Activated naive CD4-positive, alpha-beta T cell treated with anti-CD3 and anti-CD28 coated beads, Interleukin-2, amount 10 ng/mL, durations not matched to agents 7 days and 5 days (primary cell): Measurements from ENCODE around the gene ZNF275.
A peak's percentile ranks its signal among the peaks of the same experiment; 100 is the strongest.

Source experiments
- CTCF ChIA-PET: fragments of 350-600 bp; sonication (Branson Sonifier 250); formaldehyde crosslinking; loops from one replicate; lab custom pipeline; 2021; ENCODE audit warnings: antibody characterized with exemption; lab: Charles Lee
- DNase-seq: peaks from one replicate; pipeline ENCODE4 v3.0.0-alpha.2; 2020
- H3K27ac Mint-ChIP-seq: one replicate; pipeline ENCODE4 v1.8.0; 2021; ENCODE audit warnings: mild to moderate bottlenecking, moderate library complexity, mixed read lengths
- H3K27me3 Mint-ChIP-seq: one replicate; pipeline ENCODE4 v1.8.0; 2021; ENCODE audit warnings: mild to moderate bottlenecking, mixed read lengths
- H3K36me3 Mint-ChIP-seq: one replicate; pipeline ENCODE4 v1.8.0; 2021; ENCODE audit warnings: mixed read lengths
- H3K4me1 Mint-ChIP-seq: one replicate; pipeline ENCODE4 v1.8.0; 2021; ENCODE audit warnings: mixed read lengths
- H3K4me3 Mint-ChIP-seq: one replicate; pipeline ENCODE4 v1.8.0; 2021; ENCODE audit warnings: mild to moderate bottlenecking, moderate library complexity, mixed read lengths
- H3K9me3 Mint-ChIP-seq: one replicate; pipeline ENCODE4 v1.8.0; 2021; ENCODE audit warnings: mixed read lengths

The ZNF275 gene

GRCh38 chrX:153396320-153397195 is 62.6 kb downstream of the ZNF275 start:
- Mint-ChIP-seq H3K9me3 (no peaks in the 10 kb centered on the region), H3K27me3 (peaks cover 11% of the 10 kb centered on the region), H3K36me3 (no peaks in the 10 kb centered on the region), H3K4me3 (no peak overlapping the region), H3K27ac (no peak overlapping the region), H3K4me1 (peaks cover 22% of the 10 kb centered on the region)
- DNase-seq = no peak
- CTCF ChIA-PET = interaction anchor here (0.6 kb wide), 1 partner anchor 10 kb away, joined by 3 read pairs; no protein-coding TSS in a partner anchor

- no peak overlapping the region for H3K4me3 Mint-ChIP-seq
- no peak overlapping the region for H3K27ac Mint-ChIP-seq
- peaks cover 22% of the 10 kb centered on the region for H3K4me1 Mint-ChIP-seq
- no peak for DNase-seq
- CTCF ChIA-PET = no interaction called here
- H3K9me3 Mint-ChIP-seq = no peaks in the 10 kb centered on the region
- H3K27me3 Mint-ChIP-seq = peaks cover 13% of the 10 kb centered on the region
- H3K36me3 Mint-ChIP-seq = no peaks in the 10 kb centered on the region
Measured at GRCh38 chrX:153397256-153397960, 63.5 kb downstream of the ZNF275 start.

GRCh38 chrX:153398275-153398960 is 64.5 kb downstream of the ZNF275 start:
- H3K4me1 Mint-ChIP-seq = peaks cover 22% of the 10 kb centered on the region
- DNase-seq = no peak
- H3K9me3 Mint-ChIP-seq = no peaks in the 10 kb centered on the region
- peaks cover 11% of the 10 kb centered on the region for H3K27me3 Mint-ChIP-seq
- no peak overlapping the region for H3K4me3 Mint-ChIP-seq
- CTCF ChIA-PET = interaction anchor here (0.7 to 1.7 kb wide), 5 partner anchors 9 to 457 kb away, joined by 3 to 4 read pairs (median 3); no protein-coding TSS in a partner anchor
- H3K27ac Mint-ChIP-seq = no peak overlapping the region
- no peaks in the 10 kb centered on the region for H3K36me3 Mint-ChIP-seq

GRCh38 chrX:153400146-153401132 is 66.5 kb downstream of the ZNF275 start:
- Mint-ChIP-seq H3K4me3 (no peak overlapping the region), H3K27me3 (peaks cover 13% of the 10 kb centered on the region), H3K4me1 (peaks cover 5% of the 10 kb centered on the region), H3K27ac (no peak overlapping the region), H3K36me3 (no peaks in the 10 kb centered on the region), H3K9me3 (no peaks in the 10 kb centered on the region)
- CTCF ChIA-PET = interaction anchor here (1.7 kb wide), 1 partner anchor 45 kb away, joined by 3 read pairs; no protein-coding TSS in a partner anchor
- peak; percentile 65 for DNase-seq

GRCh38 chrX:153401133-153401764 is 67.3 kb downstream of the ZNF275 start, which contains the start of gene PNMA6E:
Gene PNMA6E, minus strand, starts transcription at chrX:153401350. Its CDS starts 2,501 bp downstream, at chrX:153398849.
- peaks cover 2% of the 10 kb centered on the region for H3K4me1 Mint-ChIP-seq
- no peak within 1 kb of the TSS for H3K4me3 Mint-ChIP-seq
- H3K9me3 Mint-ChIP-seq = no peaks in the 10 kb centered on the region
- peaks cover 14% of the 10 kb centered on the region for H3K27me3 Mint-ChIP-seq
- H3K27ac Mint-ChIP-seq = no peak within 1 kb of the TSS
- DNase-seq = no peak
- no peaks in the 10 kb centered on the region for H3K36me3 Mint-ChIP-seq
- CTCF ChIA-PET = no interaction called here
